Left forelimb (tissue), 1 donor: Measurements from ENCODE around the gene INTS6.

Source experiments
- DNase-seq: peaks from one replicate; pipeline ENCODE4 v3.0.0-alpha.2; 2018; ENCODE audit warnings: low spot score

INTS6 gene

DNA sequence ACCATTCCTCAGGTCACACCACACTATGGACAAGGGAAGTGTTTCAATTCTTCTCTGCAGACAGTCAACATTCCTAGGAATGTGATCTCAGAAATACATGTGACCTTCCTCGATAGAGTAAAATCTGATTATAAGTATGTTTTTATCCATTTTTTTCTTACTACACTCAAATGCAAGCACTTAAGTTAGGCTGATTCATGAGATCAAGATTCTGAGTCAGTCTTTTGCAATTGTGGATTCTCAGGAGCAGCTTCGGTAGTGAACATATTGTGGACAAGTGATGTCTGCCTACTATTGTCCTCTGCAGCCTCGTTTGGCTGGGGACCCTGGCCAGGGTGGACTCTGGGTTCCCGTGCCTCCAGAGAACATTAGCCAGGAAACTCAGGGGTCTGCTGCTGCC, 110.1 kb downstream of the INTS6 start:
- no peak for DNase-seq

DNA sequence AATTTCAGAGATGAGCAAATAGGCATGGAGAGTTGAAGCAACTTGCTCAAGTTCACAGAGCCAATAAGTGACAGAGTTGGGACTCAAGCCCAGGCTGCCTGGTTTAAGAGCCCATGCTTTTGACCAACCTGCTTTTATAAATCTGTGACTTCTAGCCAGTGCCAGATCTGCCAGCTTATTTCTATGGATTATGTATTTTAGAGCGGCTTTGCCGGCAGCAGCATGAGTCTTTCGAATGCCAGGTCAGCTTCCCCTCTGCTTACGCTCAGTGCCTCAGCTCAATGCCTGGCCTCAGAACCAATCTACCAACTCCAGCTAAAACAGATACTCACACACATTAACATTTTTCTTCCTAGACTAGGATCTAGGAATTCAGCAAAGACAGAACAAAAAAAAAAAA, 111.0 kb downstream of the INTS6 start:
- no peak for DNase-seq

DNA sequence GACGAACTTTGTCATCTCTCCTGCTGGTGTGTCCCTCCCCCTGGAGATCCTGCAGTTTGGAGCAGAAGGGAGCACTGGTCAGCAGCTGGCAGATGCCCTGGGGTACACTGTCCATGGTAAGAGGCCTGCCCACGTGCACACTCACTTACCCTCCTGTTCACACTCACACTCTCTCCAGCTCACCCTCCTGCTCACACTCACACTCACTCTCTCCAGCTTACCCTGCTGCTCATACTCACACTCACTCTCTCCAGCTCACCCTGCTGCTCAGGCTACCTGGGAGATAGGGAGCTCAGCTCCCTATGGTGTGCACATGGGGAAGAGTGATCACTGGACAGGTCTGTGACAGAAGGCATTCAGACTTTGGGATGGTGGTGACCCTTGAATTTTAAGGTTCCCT, 111.6 kb downstream of the INTS6 start:
- no peak for DNase-seq

DNA sequence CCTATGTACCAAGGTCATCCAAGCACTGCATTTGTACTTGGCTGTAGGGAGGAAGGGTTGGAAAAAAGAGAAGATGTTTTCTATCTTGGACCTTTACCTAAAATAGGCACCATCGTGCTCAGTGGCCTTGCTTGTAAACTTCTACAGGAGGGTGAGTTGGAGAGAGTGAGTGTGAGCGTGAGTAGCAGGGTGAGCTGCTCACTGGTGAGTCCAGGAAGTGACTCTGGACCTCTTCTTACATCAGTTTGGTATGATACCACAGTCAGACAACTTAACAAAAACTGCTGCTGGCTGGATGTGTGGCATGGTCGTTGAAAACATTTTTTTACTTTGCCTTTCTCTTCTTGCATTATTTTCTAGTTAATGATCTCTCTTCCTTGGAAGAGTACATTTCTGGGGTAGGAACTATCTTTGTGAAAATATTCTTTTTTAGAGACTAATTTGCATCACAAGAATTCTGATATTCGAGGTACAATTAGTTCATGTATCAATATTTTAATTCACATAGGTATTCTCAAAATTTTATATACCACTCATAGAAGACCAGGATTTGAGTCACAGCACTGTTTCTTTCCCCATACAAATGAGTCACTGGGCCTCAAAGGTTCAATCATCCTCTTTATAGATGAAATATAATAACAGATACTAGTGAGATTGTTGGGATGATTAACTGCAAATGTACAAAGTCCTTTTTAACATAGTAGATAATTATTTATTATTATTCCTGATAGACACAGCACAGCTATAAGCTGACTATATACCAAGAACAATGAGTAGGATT, 112.7 kb downstream of the INTS6 start:
- no peak for DNase-seq

DNA sequence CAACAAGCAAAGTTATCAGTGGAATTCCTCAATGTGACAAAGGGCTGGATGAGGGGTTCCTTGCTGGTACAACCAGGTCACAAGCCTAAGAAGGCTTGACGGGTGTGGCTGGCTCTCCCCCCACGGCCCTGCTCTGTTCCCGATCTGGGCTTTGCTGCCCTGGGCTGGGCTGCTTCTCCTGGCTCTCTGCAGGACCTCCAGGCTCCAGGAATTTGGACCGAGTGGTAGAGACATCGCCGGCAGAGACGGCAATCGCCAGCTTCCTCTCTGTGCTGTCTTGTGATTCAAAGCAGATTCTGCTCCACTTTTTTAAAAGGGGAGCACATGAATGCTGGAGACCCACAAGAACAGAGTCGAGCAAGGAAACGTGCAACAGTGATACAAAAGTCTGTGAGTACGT, 113.5 kb downstream of the INTS6 start, which contains the start of gene SERPINE3:
Gene SERPINE3 (plus strand): TSS at position 338 of the 400 bp plus-strand sequence. CDS start 1,401 bp downstream, outside the sequence.
- DNase-seq = no peak

DNA sequence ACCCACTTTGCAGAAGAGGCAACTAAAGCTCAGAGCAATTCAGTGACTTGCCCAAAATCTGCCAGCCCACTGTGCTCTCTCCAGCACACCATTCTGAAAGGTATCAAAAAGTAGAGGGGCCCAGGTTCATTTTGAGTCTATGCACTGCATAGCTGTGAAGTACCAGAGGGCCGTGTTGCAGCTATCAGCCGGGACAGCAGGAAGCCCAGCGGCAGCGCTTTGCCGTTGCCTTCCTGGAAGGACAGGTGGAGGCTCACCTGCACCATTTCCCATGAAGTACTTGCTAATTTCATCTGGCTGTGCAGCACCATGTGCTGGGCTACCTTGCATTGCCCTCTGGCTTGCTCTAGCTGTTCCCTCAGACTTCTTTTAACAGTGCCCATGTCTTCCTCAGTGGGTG, 116.1 kb downstream of the INTS6 start:
- DNase-seq = no peak

DNA sequence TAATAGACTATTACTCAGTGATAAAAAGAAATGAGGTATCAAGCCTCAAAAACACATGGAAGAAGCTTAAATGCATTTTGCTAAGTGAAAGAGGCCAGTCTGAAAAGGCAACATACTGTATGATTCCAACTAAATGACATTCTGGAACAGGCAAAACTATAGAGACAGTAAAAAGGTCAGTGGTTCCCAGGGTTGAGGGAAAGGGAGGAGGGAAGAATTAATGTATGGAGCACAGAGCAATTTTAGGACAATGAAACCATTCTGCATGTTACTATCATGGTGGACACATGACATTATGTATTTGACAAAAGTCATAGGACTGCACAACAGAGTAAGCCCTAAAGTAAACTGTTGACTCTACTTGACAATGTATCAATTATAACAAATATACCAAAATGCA, 119.0 kb downstream of the INTS6 start:
- no peak for DNase-seq

DNA sequence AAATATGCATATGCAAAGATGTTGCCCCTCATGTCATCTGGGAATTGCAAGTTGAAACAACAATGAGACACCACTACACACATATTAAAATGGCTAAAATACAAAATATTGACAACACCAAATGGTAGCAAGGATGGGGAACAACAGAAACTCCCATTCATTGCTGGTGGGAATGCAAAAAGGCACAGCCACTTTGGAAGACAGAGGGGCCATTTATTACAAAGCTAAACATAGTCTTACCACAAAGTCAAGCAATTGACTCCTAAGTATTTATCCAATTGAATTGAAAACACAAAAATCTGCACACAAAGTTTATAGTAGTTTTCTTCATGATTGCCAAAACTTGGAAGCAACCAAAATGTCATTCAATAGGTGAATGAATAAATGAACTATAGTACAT, 119.4 kb downstream of the INTS6 start:
- DNase-seq = no peak

DNA sequence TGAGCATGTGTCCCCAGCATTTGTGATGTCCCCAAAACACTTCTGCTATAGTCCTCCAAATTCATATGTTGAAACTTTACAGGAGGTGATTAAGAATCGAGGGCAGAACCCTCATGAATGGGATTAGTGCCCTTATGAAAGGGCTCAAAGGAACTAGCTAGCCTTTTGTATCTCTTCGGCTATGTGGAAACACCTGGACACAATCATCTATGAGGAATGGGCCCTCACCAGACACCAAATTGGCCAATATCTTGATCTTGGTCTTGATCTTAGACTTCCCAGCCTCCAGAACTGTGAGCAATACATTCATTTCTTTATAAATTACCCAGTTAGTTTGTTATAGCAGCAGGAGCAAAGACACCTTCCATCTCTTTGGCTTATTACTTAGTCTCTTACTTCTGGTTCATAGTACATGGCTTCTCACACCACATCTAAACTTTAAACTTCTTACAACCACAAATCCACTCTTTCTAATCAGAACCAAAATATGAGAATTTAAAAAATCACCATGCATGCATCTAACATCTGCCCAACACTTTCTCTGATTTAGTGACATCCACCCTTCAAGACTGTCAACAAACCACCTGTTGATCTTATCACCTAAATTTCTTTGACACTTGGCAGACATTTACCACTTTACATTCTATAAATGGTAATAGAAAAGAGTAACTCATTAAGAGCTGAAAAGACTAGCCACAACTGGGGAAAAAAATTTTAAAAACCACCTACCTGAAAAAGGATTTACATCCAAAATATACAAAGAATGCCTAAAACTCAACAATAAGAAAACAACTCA, 120.1 kb downstream of the INTS6 start:
- DNase-seq = no peak

DNA sequence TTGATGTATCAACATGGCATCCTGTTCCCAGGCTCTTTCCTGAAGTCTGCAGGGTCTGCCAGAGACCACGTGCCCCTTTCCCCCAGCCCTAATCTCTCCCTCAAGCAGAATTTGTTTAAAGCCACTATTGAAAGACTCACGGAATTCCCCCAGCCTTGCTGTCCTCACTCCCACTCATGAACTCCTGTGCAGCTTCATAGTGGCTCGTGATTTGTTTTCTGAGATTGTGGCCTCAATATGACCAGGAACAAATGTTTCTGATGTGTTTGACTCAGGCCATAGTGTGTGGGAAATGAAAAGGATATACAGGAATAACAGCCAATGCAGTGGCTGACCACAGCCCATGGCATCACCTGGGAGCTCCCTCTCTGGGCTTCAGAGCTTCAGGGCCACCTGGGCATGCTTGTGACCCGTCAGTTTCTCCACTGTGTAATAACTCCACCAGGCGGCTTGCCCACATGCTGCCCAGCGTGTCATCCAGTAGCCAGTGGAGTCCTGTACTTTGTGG, 121.4 kb downstream of the INTS6 start:
- DNase-seq = no peak

DNA sequence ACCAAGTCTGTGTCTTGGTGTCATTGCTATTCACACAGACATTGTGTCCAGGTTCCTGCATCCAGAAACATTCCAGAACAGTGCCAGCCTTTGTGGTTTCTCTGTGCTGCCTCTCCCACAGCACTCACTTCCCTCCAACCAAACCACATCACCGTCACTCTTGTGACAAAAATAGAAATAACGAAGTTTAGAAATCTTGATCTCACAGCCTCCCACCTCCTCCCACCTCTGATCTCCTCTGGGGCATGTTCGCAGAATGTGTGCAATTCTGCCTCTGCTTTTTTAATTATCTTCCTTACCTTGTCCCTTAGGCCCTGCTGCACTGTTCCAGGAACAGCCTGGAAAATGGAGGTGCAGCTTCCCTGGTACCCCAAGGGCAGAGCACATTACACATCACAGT, 122.0 kb downstream of the INTS6 start:
- DNase-seq = no peak

DNA sequence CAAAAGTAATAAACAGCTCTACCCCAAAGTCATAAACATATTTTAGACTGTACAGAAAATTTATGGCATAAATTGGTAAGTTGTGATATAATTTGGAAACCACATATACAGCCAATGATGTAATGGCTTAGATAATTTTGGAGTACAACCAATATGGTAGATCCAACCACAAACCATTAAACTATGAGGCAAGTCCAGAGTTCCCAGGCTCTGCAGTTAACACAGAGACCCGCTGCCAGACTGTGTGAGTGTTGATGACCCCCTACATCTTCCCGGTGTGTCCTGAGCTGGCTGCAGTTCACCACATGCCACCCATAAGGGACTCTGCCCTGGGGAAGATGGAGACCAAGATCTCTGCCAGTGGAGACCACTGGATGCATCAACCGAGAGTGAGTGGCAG, 123.2 kb downstream of the INTS6 start:
- no peak for DNase-seq

DNA sequence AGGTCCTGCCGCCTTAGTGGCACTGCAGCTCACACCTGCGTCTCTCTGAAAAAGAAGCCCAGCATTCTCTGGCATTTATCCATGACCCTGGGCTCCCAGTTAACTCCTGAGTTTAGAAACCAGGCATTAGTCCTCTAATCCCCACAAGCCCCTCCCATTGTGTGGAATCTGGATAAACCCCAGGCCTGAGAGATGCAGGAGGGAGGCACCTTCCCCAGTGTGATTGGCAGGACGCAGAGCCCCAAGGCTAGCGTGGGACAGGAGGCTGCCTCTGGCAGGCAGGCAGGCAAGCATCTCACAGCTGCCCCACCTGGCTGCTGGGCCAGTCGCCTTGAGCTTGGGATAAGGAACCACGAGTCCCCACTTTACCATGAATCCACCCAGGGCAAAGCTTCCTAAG, 124.3 kb downstream of the INTS6 start:
- no peak for DNase-seq

DNA sequence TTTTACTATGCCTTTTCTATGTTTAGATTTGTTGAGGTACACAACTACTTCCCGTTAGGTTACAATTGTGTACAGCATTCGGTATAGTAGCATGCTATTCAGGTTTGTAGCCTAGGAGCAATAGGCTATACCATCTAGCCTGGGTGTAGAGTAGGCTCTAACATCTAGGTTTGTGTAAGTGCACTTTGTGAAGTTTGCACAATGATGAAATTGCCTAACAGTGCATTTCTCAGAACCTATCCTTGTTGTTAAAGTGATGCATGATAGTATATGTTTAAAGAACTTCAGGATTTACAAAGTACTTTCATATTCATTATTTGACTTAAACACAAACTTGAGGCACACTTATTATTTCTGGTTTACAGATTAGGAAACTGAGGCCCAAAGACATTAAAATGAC, 124.9 kb downstream of the INTS6 start:
- DNase-seq = no peak

DNA sequence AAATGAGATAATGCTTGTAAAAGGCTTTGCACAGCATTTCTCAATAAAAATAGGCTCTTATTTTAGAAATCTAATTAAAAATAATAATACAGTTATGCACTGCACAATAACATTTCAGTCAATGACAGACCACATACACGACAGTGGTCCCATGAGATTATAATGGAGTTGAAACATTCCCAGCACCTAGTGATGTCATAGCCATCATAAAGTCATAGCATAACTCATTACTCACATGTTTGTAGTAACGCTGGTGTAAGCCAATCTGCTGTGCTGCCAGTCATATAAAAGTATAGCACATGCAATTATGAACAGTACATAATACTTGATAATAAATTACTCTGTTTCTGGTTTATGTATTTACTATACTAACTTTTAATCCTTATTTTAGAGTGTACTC, 126.1 kb downstream of the INTS6 start:
- no peak for DNase-seq

DNA sequence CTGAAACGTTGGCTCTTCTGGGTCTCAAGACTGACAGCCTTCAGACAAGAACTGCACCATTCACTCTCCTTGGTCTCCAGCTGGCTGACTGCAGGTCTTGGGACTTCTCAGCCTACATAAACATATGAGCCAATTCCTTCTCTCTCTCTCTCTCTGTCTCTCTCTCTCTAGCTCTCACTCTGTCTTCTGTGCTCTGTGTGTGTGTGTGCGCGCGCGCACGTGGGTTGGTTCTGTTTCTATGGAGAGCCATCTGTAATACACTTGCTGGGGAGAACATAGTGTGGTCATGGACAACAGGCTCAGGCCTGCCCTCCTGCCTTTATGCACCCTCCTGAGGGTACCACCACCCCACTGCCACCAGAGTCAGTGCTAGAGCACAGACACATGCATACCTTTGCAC, 127.0 kb downstream of the INTS6 start:
- DNase-seq = no peak

DNA sequence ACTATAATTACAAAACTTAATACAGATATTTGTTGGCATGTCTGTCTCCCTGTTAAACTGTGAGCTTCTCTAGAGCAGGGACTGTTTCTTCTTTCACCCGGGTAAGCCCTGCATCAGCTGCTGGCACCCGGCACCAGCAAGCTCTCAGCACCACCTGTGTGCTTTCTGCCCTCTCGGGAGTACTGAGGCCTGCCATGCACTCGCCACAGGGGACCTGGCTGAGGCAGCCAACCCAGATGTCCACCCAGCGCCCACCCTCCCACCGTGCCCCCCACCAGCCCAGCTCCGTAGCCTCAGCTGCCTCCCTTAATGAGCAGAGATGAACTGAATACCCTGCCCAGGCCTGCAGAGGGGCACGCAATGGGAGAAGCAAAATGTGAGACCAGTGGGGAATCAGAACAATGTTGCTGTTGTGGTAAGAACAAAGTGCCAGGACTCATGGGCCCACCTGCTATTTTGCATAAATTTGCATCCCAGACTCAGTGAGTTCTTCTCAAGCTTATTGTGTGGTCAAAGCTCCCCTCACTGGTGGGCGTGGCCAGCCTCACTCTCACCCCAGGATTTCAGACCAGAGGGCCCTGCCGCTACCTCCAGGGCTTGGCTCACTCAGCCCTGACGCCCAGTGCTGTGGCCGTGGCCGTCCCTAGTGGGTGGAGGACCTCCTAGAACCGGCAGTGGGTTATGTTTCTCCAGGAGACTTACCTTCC, 128.0 kb downstream of the INTS6 start:
- no peak for DNase-seq

DNA sequence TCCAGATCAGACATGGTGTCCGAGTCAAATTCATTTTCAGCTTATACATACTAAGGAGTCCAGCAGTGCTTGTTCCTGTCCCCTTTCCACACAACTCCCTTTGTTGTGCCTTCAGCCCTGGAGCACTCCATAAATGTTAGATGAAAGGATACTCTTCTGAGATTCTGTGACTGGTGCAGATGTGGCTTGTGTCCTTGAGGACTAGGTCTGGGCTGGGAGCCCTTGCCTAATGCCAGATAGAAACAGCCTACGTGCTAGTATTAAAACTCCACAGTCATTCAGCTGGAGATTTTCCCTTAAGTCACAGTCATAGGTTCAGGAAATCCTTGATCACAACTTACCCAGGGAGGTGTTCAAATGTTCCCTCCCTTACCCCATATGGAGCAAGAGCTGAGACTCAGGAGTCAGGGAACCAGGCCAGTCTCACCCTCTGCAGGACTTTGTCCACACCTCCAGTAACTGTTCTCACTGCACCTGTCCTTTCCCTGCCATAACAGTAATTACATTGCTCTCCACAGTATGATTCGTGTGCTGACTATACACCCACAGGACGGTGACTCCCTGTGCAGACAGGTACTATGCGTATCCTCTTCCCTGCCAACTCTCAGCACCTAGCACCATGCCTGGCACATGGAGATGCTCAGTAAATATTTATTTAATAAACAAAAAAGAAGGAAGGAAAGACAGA, 128.9 kb downstream of the INTS6 start:
- DNase-seq = no peak

DNA sequence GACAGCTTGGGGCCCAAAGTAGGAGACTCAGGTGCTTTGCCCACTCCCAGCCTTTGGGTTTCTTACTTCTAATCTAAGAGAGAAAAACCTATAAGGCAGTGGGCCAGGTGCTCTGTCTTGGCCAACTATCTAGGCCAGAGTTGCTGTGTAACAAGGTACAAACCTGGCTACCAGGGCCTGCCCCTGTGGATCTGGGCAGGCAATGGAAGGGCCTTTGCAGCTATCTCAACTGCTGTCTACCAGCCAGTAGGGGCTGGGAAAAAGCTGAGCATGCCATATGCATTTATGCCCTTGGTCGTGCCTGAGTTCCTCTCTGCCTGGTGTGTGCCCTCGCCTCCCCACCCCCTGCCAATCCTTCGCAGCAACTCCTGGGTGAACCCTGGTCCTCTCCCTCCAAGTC, 130.0 kb downstream of the INTS6 start:
- no peak for DNase-seq

DNA sequence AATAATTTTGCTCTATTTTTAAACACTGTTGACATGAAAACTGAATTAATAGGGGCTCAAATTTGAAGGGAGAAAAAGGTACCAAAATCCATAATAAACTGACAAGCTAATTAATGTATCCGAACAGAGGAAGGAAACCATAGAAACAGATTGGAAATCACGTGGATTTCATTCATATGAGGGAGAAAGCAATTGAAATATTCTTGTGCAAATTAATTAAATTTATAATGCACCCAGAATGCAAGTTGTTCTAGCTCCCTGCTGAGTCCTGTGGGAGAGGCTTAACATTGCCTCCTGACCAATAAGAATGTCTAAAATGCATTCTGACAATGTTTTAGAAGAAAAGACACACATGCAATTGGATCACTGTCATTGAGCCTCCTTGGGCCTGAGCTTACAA, 131.0 kb downstream of the INTS6 start:
- no peak for DNase-seq

DNA sequence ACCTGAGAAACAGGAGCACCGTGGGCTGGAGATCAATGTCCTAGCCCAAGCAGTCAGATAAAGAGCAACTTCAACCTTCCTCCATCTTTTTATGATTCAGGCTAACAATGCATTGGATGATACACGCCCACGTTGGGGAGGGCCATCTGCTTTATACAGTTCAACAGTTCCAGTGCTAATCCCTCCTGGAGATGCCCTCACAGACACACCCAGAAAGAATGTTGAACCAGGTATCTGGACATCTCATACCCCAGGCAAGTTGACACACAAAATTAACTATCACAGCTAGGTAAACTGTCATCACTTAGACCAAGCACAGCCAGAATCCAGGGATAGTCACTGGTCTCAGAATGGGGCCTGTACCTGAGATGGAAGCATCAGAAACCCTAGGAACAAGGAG, 134.0 kb downstream of the INTS6 start:
- no peak for DNase-seq

DNA sequence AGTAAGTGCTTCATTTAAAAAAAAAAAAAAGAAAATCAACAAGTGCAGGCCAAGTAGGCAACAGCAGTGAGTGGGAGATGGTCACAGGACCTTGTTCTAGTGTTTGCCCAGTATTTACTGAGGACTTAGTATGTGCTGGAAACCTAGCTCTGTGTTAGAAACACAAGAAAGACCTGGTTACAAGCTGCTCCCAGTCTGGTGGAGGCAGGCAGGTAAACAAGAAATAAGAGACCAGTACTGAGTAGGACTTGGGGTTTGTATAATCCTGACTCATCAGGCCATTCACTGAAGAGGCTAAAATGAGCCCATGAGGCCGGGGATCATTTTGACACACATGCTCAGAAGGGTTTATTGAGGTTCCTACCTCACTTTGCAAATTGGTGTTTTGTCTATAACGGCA, 134.8 kb downstream of the INTS6 start:
- DNase-seq = no peak
